ENCODE results near the gene CYTH1. TPM values are rescaled to one million over a fixed set of nuclear protein-coding genes. Genes with fewer than 3 reads are reported as not detected.

CYTH1 gene
- polyA plus RNA-seq, 1 donor from 2014 or later, result 120 TPM

DNA sequence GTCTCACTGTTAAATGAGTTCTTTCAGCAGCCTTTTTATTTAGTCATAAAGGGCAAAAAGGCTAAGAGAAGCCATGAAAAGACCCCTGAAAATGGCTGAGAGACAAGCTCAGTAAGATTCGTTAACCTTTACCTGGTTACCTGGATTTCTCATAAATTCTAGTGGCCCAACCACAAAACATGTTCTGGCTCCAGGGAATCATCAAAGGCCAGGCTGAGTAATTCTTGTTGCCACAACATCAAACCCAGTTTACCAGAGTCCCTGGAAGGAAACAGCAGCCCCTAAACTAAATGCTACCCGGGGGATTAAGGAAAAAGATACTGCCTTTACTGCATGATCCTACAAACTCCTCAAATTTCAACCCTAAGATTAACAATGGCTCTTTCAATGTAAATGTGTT lies 15.8 kb downstream of the CYTH1 start:
- no peak overlapping the region for H3K9ac ChIP-seq (ENCODE audit: low read length)
- H3K27ac ChIP-seq (ENCODE audit: low read length), result no peak overlapping the region
- H3K79me2 ChIP-seq (replicated peaks; ENCODE audit: insufficient read depth, low read length), result peaks cover 22% of the 10 kb centered on the region
- H3K9me2 ChIP-seq (ENCODE audit: insufficient read depth, low read length), result no peaks in the 10 kb centered on the region
- H3K36me3 ChIP-seq (ENCODE audit: insufficient read depth, low read length), result no peaks in the 10 kb centered on the region
- H4K20me1 ChIP-seq (ENCODE audit: insufficient read depth), result no peaks in the 10 kb centered on the region
- no peaks in the 10 kb centered on the region for H3K27me3 ChIP-seq (ENCODE audit: insufficient read depth, low read depth, low read length)
- no peaks in the 10 kb centered on the region for H3F3A ChIP-seq (ENCODE audit: insufficient read depth, low read length, poor library complexity, severe bottlenecking)
- H2AFZ ChIP-seq (ENCODE audit: low read depth, low read length), result no peak overlapping the region
- TF ChIP-seq POLR2AphosphoS5 (IDR thresholded peaks at IDR 0.05) (no peak), SMC3 (conservative IDR thresholded peaks at IDR 0.05; ENCODE audit: poor library complexity) (no peak), TAF1 (IDR thresholded peaks at IDR 0.05; ENCODE audit: low read depth) (no peak)
- TF ChIP-seq, protein P1, sequence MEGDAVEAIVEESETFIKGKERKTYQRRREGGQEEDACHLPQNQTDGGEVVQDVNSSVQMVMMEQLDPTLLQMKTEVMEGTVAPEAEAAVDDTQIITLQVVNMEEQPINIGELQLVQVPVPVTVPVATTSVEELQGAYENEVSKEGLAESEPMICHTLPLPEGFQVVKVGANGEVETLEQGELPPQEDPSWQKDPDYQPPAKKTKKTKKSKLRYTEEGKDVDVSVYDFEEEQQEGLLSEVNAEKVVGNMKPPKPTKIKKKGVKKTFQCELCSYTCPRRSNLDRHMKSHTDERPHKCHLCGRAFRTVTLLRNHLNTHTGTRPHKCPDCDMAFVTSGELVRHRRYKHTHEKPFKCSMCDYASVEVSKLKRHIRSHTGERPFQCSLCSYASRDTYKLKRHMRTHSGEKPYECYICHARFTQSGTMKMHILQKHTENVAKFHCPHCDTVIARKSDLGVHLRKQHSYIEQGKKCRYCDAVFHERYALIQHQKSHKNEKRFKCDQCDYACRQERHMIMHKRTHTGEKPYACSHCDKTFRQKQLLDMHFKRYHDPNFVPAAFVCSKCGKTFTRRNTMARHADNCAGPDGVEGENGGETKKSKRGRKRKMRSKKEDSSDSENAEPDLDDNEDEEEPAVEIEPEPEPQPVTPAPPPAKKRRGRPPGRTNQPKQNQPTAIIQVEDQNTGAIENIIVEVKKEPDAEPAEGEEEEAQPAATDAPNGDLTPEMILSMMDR (IDR thresholded peaks at IDR 0.05; ENCODE audit: poor library complexity, severe bottlenecking), result no peak
- TF ChIP-seq, protein P2, sequence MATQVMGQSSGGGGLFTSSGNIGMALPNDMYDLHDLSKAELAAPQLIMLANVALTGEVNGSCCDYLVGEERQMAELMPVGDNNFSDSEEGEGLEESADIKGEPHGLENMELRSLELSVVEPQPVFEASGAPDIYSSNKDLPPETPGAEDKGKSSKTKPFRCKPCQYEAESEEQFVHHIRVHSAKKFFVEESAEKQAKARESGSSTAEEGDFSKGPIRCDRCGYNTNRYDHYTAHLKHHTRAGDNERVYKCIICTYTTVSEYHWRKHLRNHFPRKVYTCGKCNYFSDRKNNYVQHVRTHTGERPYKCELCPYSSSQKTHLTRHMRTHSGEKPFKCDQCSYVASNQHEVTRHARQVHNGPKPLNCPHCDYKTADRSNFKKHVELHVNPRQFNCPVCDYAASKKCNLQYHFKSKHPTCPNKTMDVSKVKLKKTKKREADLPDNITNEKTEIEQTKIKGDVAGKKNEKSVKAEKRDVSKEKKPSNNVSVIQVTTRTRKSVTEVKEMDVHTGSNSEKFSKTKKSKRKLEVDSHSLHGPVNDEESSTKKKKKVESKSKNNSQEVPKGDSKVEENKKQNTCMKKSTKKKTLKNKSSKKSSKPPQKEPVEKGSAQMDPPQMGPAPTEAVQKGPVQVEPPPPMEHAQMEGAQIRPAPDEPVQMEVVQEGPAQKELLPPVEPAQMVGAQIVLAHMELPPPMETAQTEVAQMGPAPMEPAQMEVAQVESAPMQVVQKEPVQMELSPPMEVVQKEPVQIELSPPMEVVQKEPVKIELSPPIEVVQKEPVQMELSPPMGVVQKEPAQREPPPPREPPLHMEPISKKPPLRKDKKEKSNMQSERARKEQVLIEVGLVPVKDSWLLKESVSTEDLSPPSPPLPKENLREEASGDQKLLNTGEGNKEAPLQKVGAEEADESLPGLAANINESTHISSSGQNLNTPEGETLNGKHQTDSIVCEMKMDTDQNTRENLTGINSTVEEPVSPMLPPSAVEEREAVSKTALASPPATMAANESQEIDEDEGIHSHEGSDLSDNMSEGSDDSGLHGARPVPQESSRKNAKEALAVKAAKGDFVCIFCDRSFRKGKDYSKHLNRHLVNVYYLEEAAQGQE (IDR thresholded peaks at IDR 0.05; ENCODE audit: borderline replicate concordance), result no peak
- no peak overlapping the region for H3K4me3 ChIP-seq (ENCODE audit: low read length)
- H3K9me3 ChIP-seq (ENCODE audit: low read length), result no peaks in the 10 kb centered on the region
- no peak overlapping the region for H3K4me2 ChIP-seq (ENCODE audit: low read length)

DNA sequence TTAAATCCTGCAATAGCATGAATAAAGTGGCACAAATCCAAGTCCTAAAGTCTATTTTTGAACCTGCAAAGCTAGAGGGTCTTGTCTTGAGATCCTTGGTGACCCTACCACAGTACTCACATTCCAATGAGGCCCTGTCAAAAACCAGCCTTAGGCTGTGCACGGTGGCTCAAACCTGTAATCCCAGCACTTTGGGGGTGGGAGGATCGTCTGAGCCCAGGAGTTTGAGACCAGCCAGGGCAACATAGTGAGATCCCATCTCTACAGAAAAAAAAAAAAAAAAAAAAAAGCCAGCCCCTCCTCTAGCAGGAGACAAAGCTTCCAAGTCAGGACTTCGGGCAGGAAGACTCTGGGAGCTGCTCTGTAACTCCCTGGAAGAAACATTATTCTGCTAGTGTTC lies 16.3 kb downstream of the CYTH1 start:
- Histone ChIP-seq H3K27me3 (ENCODE audit: insufficient read depth, low read depth, low read length) (no peaks in the 10 kb centered on the region), H3K9me2 (ENCODE audit: insufficient read depth, low read length) (no peaks in the 10 kb centered on the region), H3K9ac (ENCODE audit: low read length) (no peak overlapping the region), H3K9me3 (ENCODE audit: low read length) (no peaks in the 10 kb centered on the region), H2AFZ (ENCODE audit: low read depth, low read length) (no peak overlapping the region), H3K79me2 (replicated peaks; ENCODE audit: insufficient read depth, low read length) (peaks cover 22% of the 10 kb centered on the region), H4K20me1 (ENCODE audit: insufficient read depth) (no peaks in the 10 kb centered on the region), H3K27ac (ENCODE audit: low read length) (no peak overlapping the region), H3K36me3 (ENCODE audit: insufficient read depth, low read length) (no peaks in the 10 kb centered on the region), H3K4me3 (ENCODE audit: low read length) (no peak overlapping the region), H3K4me2 (ENCODE audit: low read length) (no peak overlapping the region), H3F3A (ENCODE audit: insufficient read depth, low read length, poor library complexity, severe bottlenecking) (no peaks in the 10 kb centered on the region)
- TF ChIP-seq EP300 (conservative IDR thresholded peaks at IDR 0.05; ENCODE audit: poor library complexity, severe bottlenecking) (no peak), EZH2 (IDR thresholded peaks at IDR 0.05; ENCODE audit: borderline replicate concordance, insufficient read depth, low read length, poor library complexity, severe bottlenecking) (no peak)

DNA sequence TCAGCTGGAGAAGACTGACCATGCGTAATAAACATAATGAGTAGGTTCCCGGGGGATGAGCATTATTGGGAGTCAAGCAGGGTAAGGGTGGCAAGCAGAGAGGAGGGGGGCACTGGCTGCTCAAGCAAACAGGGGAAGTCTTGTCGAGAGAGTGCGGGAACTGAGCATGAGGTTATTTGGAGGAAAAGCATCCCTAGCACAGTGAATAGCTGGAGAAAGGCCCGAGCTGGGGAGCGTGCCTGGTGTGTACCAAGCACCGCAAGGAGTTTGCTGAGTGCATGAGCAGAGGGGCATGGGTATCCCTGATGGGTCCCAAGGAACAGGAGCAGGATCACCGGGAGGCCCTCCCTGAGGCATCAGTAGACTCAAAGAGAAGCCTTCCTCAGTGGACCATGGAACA lies 17.2 kb downstream of the CYTH1 start:
- H3K9me2 ChIP-seq (ENCODE audit: insufficient read depth, low read length), result no peaks in the 10 kb centered on the region
- no peak overlapping the region for H3K9ac ChIP-seq (ENCODE audit: low read length)
- H3K27me3 ChIP-seq (ENCODE audit: insufficient read depth, low read depth, low read length), result no peaks in the 10 kb centered on the region
- H3K4me3 ChIP-seq (ENCODE audit: low read length), result no peak overlapping the region
- TF ChIP-seq POLR2AphosphoS5 (IDR thresholded peaks at IDR 0.05) (no peak), TAF1 (IDR thresholded peaks at IDR 0.05; ENCODE audit: low read depth) (no peak), SMC3 (conservative IDR thresholded peaks at IDR 0.05; ENCODE audit: poor library complexity) (no peak), EZH2 (IDR thresholded peaks at IDR 0.05; ENCODE audit: borderline replicate concordance, insufficient read depth, low read length, poor library complexity, severe bottlenecking) (no peak), MXI1 (conservative IDR thresholded peaks at IDR 0.05; ENCODE audit: poor library complexity, severe bottlenecking) (no peak), RAD21 (conservative IDR thresholded peaks at IDR 0.05) (no peak), EP300 (conservative IDR thresholded peaks at IDR 0.05; ENCODE audit: poor library complexity, severe bottlenecking) (no peak)
- TF ChIP-seq, protein P2 (IDR thresholded peaks at IDR 0.05; ENCODE audit: borderline replicate concordance), result no peak
- TF ChIP-seq, protein P1 (IDR thresholded peaks at IDR 0.05; ENCODE audit: poor library complexity, severe bottlenecking), result no peak
- no peaks in the 10 kb centered on the region for H3K36me3 ChIP-seq (ENCODE audit: insufficient read depth, low read length)
- no peak overlapping the region for H3K4me2 ChIP-seq (ENCODE audit: low read length)
- peaks cover 22% of the 10 kb centered on the region for H3K79me2 ChIP-seq (replicated peaks; ENCODE audit: insufficient read depth, low read length)
- H3K9me3 ChIP-seq (ENCODE audit: low read length), result no peaks in the 10 kb centered on the region
- H2AFZ ChIP-seq (ENCODE audit: low read depth, low read length), result no peak overlapping the region
- H4K20me1 ChIP-seq (ENCODE audit: insufficient read depth), result no peaks in the 10 kb centered on the region
- no peak overlapping the region for H3K27ac ChIP-seq (ENCODE audit: low read length)
- no peaks in the 10 kb centered on the region for H3F3A ChIP-seq (ENCODE audit: insufficient read depth, low read length, poor library complexity, severe bottlenecking)

Measured in neural cell (in vitro differentiated cells).